Hematopoietic multipotent progenitor cell treated with erythropoietin and hydrocortisone succinate and interleukin-3 and kit ligand, for 4 days (in vitro differentiated cells): ENCODE data around the gene EMC6.

ENCODE experiments used
- DNase-seq: peaks from one replicate; pipeline ENCODE4 v3.0.0-alpha.2; 2015

The EMC6 gene

DNA sequence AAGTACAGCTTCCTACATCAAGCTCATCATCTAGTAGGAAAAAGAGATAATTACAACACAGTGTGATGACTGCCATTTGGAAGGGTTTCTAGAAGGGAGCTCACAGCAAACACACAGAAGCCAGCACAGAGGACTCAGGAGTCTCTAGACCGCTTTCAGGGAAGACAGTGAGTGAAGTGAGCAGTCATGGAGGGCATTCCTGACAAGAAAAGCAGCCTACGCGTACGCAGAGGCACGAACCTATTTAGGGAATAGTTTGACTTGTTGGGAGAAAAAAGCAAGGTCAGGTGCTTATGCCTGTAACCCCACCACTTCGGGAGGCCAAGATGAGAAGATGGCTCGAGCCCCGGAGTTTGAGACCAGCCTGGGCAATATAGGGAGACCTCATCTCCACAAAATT lies 46.7 kb downstream of the EMC6 start:
- DNase-seq, result no peak

GRCh38 chr17:3718201-3718600 lies 49.6 kb downstream of the EMC6 start:
- no peak for DNase-seq

- no peak for DNase-seq
Measured at GRCh38 chr17:3719265-3719664, 50.7 kb downstream of the EMC6 start.
